Sigmoid colon (tissue), 4 donors: ENCODE measurements around the gene TNFRSF19.
A peak's percentile ranks its signal among the peaks of the same experiment; 100 is the strongest.

Experiments used
- EP300 ChIP-seq, 4 donors: sonication (generic); formaldehyde crosslinking; IDR thresholded peaks; one replicate each; pipeline ENCODE4 v1.6.1; 2017; ENCODE audit warnings: antibody characterized with exemption in 4 of 4
- POLR2A ChIP-seq, 2 donors: fragments of 450-650 bp; IDR thresholded peaks; one replicate each; pipeline ENCODE4 v1.6.1; 2016; ENCODE audit warnings: antibody characterized with exemption in 2 of 2, mild to moderate bottlenecking in 2 of 2, moderate library complexity in 2 of 2
- POLR2AphosphoS5 ChIP-seq, 4 donors: sonication (generic); formaldehyde crosslinking; IDR thresholded peaks; one replicate each; pipeline ENCODE4 v1.6.1; 2017; ENCODE audit warnings: antibody characterized with exemption in 4 of 4
- TF ChIP-seq, protein P1 (sequence below), 4 experiments: fragments of 450-650 bp in 3 of 4; fragments of 200-600 bp in 1 of 4; IDR thresholded peaks; one replicate each; pipeline ENCODE4 v1.5.1; 2016 to 2019; ENCODE audit warnings: antibody characterized with exemption in 4 of 4, mild to moderate bottlenecking in 3 of 4, moderate library complexity in 2 of 4

DNA sequence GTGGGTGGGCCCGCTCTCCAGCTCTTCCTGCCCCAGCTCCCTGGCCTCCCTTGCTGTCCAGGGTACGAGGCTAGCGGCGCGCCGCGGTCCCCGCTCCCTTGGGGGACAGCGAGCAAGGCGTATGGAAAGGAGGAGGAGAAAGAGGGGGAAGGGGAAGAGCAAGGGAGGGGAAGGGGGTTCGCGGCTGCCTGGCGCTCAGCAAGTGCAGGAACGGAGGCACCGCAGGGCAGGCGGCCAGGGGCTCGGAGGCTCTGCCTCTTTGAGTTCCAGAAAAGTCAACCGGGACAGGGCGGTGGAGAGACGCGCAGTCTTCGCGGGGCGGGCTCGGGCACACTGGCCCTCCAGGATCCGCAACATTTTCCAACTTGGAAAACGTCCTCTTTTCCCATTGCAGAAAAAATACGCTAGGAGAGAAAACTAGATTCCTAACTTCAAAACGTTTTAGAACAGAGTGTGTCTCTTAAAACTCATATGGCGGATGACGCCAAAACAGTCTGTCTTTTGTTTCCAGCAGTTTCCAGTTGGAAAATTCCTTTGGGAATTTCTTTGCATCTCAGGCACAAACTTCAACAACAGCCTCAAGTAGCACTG is 23.1 kb upstream of the TNFRSF19 start:
- TF ChIP-seq, protein P1, sequence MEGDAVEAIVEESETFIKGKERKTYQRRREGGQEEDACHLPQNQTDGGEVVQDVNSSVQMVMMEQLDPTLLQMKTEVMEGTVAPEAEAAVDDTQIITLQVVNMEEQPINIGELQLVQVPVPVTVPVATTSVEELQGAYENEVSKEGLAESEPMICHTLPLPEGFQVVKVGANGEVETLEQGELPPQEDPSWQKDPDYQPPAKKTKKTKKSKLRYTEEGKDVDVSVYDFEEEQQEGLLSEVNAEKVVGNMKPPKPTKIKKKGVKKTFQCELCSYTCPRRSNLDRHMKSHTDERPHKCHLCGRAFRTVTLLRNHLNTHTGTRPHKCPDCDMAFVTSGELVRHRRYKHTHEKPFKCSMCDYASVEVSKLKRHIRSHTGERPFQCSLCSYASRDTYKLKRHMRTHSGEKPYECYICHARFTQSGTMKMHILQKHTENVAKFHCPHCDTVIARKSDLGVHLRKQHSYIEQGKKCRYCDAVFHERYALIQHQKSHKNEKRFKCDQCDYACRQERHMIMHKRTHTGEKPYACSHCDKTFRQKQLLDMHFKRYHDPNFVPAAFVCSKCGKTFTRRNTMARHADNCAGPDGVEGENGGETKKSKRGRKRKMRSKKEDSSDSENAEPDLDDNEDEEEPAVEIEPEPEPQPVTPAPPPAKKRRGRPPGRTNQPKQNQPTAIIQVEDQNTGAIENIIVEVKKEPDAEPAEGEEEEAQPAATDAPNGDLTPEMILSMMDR (IDR thresholded peaks at IDR 0.05): no peak
- TF ChIP-seq POLR2A (IDR thresholded peaks at IDR 0.05) (no peak), POLR2AphosphoS5 (IDR thresholded peaks at IDR 0.05) (peak in 3 of 4 donors; percentile 4 to 30 (median 8)), EP300 (IDR thresholded peaks at IDR 0.05) (no peak)
